ENCODE measurements around the gene DNAJC30. TPM values are rescaled to one million over a fixed set of nuclear protein-coding genes. Genes with fewer than 3 reads are reported as not detected.

DNAJC30 gene
- total and polyA plus RNA-seq, 3 experiments from 2014 or later, result 10.0 to 12.4 (median 10.9) TPM

DNA sequence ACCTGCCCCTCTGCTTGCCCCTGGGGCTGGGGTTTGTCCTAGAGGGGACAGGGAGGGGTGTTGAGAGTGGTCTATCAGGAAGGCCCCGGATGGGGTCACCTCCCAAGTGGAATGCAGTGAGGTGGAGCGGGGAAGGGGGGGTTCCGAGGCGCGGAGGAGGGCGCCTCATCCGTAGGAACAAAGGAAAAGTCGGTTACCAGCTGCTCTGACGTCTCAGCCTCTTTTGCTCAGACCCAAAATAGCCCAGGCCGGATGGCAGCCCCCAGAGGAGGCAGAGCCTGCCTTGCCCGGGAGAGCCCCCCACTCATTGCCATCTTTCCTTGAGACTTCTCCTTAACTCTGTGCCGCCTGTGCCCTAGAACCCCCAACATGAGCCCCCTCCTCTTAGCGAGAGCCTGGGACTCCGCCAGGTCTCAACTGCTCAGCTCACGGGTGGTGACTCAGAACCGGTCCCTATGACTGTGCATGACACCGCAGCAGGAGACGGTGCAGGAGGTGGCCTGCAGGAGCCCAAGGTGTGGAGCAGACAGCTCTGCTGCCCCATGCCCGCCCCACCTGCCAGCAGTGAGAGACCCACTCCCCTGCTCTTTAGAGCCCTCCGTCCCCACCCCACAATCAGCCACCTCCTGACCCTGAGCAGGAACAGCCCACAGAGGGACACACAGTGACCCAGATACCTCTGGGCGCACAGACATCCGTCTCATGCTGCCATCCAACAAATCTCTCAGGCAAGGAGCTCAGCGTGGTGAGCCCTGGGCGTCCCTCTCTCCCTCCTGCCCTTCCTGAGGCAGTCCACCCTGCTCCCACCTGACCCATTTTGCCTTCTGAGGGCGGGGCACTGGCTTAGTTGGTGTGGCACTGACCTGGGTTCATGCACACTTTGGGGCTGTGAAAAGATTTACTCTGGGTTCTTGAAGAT, 23.1 kb upstream of the DNAJC30 start:
- H3K9me3 ChIP-seq (ENCODE audit: low read length), result no peaks in the 10 kb centered on the region
- H3K4me1 Mint-ChIP-seq, result peaks cover 0 to 4% (median 0%) of the 10 kb centered on the region in 3 donors
- no peaks in the 10 kb centered on the region for H3K36me3 ChIP-seq (ENCODE audit: insufficient read depth, low read length)
- no peaks in the 10 kb centered on the region for H3K27me3 ChIP-seq (ENCODE audit: insufficient read depth, low read length, poor library complexity, severe bottlenecking)
- ChIA-PET POLR2A (no interaction called here), CTCF (no interaction called here)
- no peak overlapping the region for H3K4me3 ChIP-seq (ENCODE audit: low read length)
- no peak for DNase-seq
- H3K4me3 Mint-ChIP-seq, result no peak overlapping the region
- no peak overlapping the region for H3K27ac ChIP-seq (ENCODE audit: low read depth, low read length)
- H3K36me3 Mint-ChIP-seq, result peaks cover 0 to 16% (median 0%) of the 10 kb centered on the region in 3 donors
- H3K27ac Mint-ChIP-seq, result peak overlapping the region in 1 of 8 donors; percentile 47
- H3K9me3 Mint-ChIP-seq, result no peaks in the 10 kb centered on the region
- peaks cover 6% of the 10 kb centered on the region for H3K4me1 ChIP-seq (ENCODE audit: insufficient read depth, low read length)
- peaks cover 0 to 2% of the 10 kb centered on the region in 2 donors for H3K27me3 Mint-ChIP-seq

DNA sequence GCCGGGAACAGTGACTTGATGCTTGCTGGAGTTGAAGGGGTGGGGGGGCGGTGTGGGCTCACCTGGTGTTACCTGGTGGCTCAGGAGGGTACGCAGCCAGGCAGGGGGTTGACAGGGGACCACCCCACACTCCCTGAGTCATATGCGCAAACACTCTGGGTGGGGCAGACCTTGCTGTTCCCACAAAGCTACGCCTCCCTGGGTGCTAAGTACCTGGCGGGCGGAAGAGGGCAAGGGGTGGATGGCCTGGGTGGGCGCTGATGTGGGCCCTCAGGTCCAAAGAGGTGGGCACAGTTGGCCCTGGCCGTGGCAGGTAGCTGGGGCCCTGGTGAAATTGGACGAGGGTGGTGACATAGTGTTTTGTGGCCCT, 22.3 kb upstream of the DNAJC30 start:
- Histone ChIP-seq H3K36me3 (ENCODE audit: insufficient read depth, low read length) (no peaks in the 10 kb centered on the region), H3K27me3 (ENCODE audit: insufficient read depth, low read length, poor library complexity, severe bottlenecking) (no peaks in the 10 kb centered on the region), H3K27ac (ENCODE audit: low read depth, low read length) (no peak overlapping the region), H3K4me1 (ENCODE audit: insufficient read depth, low read length) (peaks cover 6% of the 10 kb centered on the region), H3K9me3 (ENCODE audit: low read length) (no peaks in the 10 kb centered on the region), H3K4me3 (ENCODE audit: low read length) (no peak overlapping the region)
- Mint-ChIP-seq H3K4me3 (no peak overlapping the region), H3K27me3 (peaks cover 0 to 2% of the 10 kb centered on the region in 2 donors), H3K36me3 (peaks cover 0 to 17% (median 0%) of the 10 kb centered on the region in 3 donors), H3K4me1 (peaks cover 0 to 4% (median 0%) of the 10 kb centered on the region in 3 donors), H3K9me3 (no peaks in the 10 kb centered on the region), H3K27ac (no peak overlapping the region)
- ChIA-PET POLR2A (interaction anchor here (0.6 kb wide), 1 partner anchor 82 kb away, joined by 3 read pairs; no protein-coding TSS in a partner anchor), CTCF (interaction anchor here (0.5 to 1.8 kb wide), 2 partner anchors 99 to 365 kb away, joined by 3 to 7 read pairs; no protein-coding TSS in a partner anchor)
- DNase-seq, result no peak

DNA sequence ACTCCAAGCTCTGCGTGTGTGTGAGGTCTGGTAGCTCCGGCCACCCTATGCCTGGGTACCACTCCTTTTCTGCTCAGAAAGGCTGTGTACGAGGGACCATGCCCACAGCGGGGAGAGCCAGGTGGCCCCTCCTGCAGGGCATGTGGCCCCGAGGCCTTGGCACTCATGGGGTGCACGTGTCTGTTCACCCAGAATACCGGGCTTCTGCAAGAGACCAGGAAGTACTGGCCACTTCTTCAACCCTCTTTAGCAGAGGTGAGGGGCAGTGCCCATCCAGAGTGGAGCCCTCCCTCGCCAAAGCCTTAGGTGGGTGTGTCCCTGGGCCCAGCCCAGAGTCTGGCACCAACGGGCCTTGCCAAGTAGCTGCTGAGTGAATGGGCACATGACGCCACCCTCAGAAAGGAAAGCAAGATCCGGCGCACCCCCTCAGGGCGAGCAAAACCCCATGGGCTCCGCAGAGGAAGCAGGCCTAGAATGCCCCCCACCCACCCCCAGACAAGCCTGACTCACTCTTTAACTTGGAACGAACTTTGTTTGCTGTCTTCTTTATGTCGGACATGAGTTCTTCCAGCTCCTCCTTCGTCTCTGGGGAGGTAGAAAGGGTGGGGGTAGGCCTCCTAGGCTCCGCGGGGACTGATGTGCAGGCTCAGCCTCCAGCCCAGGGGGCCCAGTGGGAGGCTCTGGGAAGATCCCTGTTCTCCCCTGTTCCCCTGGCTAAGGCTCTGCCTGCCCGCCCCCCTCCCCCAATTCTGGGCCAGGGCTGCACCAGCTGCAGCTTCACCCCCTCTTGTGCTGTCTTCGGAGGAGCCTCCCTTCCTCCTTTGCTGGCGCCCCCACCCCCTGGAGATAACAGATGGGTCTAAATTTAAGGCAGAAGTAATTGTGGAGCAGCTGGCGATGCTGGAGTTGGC, 21.6 kb upstream of the DNAJC30 start:
- peaks cover 6% of the 10 kb centered on the region for H3K4me1 ChIP-seq (ENCODE audit: insufficient read depth, low read length)
- no peaks in the 10 kb centered on the region for H3K36me3 ChIP-seq (ENCODE audit: insufficient read depth, low read length)
- no peak overlapping the region for H3K4me3 Mint-ChIP-seq
- H3K4me1 Mint-ChIP-seq, result peaks cover 0 to 4% (median 0%) of the 10 kb centered on the region in 3 donors
- peak overlapping the region in 1 of 8 donors; percentile 54 for H3K27ac Mint-ChIP-seq
- H3K36me3 Mint-ChIP-seq, result peaks cover 0 to 20% (median 0%) of the 10 kb centered on the region in 3 donors
- peaks cover 0 to 2% of the 10 kb centered on the region in 2 donors for H3K27me3 Mint-ChIP-seq
- no peak overlapping the region for H3K4me3 ChIP-seq (ENCODE audit: low read length)
- ChIA-PET POLR2A (interaction anchor here (0.6 kb wide), 1 partner anchor 83 kb away, joined by 3 read pairs; no protein-coding TSS in a partner anchor), CTCF (interaction anchor here (0.5 to 1.8 kb wide), 2 partner anchors 98 to 364 kb away, joined by 3 to 7 read pairs; no protein-coding TSS in a partner anchor)
- no peak for DNase-seq
- H3K9me3 ChIP-seq (ENCODE audit: low read length), result no peaks in the 10 kb centered on the region
- H3K27me3 ChIP-seq (ENCODE audit: insufficient read depth, low read length, poor library complexity, severe bottlenecking), result no peaks in the 10 kb centered on the region
- H3K27ac ChIP-seq (ENCODE audit: low read depth, low read length), result no peak overlapping the region
- H3K9me3 Mint-ChIP-seq, result no peaks in the 10 kb centered on the region

DNA sequence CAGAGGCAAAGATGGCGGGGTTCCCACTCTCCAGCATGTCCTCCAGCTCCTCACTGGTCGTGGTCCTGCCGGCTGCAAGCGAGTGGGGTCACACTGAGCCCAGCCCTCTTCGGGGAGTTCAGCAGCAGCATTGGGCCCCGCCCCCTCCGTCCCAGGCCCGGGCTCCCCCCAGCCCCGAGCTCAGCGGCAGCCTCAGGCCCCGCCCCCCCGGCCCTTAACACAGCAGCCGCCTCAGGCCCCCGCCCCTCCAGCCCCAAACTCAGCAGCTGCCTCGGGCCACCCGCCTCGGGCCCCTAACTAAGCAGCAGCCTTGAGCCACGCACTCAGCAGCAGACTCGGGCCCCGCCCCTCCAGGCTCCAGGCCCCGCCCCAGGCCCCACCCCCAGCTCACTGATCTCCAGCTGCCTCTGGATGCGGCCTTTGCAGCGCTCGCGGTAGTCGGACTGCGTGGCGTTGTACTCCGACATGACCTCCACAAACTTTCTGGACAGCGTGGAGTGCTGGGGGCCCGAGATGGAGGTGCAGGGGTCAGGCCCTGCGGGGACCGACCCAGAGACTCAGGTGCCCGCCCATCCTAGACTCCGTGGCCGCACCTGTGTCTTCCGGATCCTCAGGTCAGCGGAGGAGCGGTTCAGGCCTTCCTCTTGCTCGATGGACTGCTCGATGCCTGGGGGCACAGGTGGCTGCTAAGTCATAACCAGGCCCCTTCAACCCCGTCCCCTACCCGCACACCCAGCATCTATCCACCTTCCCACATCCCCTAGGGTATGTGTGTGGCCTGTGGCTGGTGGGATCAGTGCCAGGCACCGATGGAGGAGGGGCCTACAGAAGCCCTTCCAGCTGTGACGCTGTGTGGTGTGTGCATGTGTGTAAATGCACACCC, 20.7 kb upstream of the DNAJC30 start:
- Histone ChIP-seq H3K27ac (ENCODE audit: low read depth, low read length) (no peak overlapping the region), H3K4me1 (ENCODE audit: insufficient read depth, low read length) (peaks cover 6% of the 10 kb centered on the region), H3K9me3 (ENCODE audit: low read length) (no peaks in the 10 kb centered on the region), H3K4me3 (ENCODE audit: low read length) (no peak overlapping the region), H3K27me3 (ENCODE audit: insufficient read depth, low read length, poor library complexity, severe bottlenecking) (no peaks in the 10 kb centered on the region), H3K36me3 (ENCODE audit: insufficient read depth, low read length) (no peaks in the 10 kb centered on the region)
- peaks cover 0 to 26% (median 0%) of the 10 kb centered on the region in 3 donors for H3K36me3 Mint-ChIP-seq
- peaks cover 0 to 4% (median 0%) of the 10 kb centered on the region in 3 donors for H3K4me1 Mint-ChIP-seq
- peaks cover 0 to 2% of the 10 kb centered on the region in 2 donors for H3K27me3 Mint-ChIP-seq
- ChIA-PET CTCF (interaction anchor here (1.8 kb wide), 1 partner anchor 97 kb away, joined by 7 read pairs; no protein-coding TSS in a partner anchor), POLR2A (no interaction called here)
- peak in 1 of 5 donors; percentile 28 for DNase-seq
- H3K27ac Mint-ChIP-seq, result peak overlapping the region in 1 of 8 donors; percentile 83
- H3K9me3 Mint-ChIP-seq, result no peaks in the 10 kb centered on the region
- no peak overlapping the region for H3K4me3 Mint-ChIP-seq

DNA sequence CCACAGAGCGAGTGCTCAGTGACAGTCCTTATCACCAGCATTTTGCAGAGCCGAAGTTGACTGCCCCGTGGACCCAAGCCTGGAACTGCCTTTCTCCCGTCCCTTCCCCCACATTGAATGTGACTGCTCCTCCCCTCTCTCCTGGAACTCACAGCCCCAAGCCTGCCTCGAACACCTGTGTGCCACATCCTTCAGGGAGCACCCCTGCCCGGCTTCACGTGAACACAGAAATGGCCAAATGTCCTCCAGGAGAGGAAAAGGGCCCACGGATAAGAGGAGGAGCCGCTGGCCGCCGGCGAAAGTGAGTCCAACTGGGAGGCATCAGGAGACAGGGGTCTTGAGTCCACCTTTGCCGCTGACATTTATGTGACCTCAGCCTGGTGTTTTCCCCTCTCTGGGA, 20.0 kb upstream of the DNAJC30 start:
- H3K36me3 ChIP-seq (ENCODE audit: insufficient read depth, low read length), result peaks cover 3% of the 10 kb centered on the region
- peaks cover 0 to 2% of the 10 kb centered on the region in 2 donors for H3K27me3 Mint-ChIP-seq
- DNase-seq, result no peak
- CTCF ChIA-PET, result no interaction called here
- no peaks in the 10 kb centered on the region for H3K9me3 Mint-ChIP-seq
- no peaks in the 10 kb centered on the region for H3K27me3 ChIP-seq (ENCODE audit: insufficient read depth, low read length, poor library complexity, severe bottlenecking)
- POLR2A ChIA-PET, result no interaction called here
- peaks cover 0 to 4% (median 0%) of the 10 kb centered on the region in 3 donors for H3K4me1 Mint-ChIP-seq
- no peak overlapping the region for H3K4me3 ChIP-seq (ENCODE audit: low read length)
- peaks cover 0 to 31% (median 2%) of the 10 kb centered on the region in 3 donors for H3K36me3 Mint-ChIP-seq
- H3K9me3 ChIP-seq (ENCODE audit: low read length), result no peaks in the 10 kb centered on the region
- H3K4me1 ChIP-seq (ENCODE audit: insufficient read depth, low read length), result peaks cover 6% of the 10 kb centered on the region
- H3K27ac Mint-ChIP-seq, result peak overlapping the region in 1 of 8 donors; percentile 54
- H3K4me3 Mint-ChIP-seq, result no peak overlapping the region
- H3K27ac ChIP-seq (ENCODE audit: low read depth, low read length), result no peak overlapping the region

DNA sequence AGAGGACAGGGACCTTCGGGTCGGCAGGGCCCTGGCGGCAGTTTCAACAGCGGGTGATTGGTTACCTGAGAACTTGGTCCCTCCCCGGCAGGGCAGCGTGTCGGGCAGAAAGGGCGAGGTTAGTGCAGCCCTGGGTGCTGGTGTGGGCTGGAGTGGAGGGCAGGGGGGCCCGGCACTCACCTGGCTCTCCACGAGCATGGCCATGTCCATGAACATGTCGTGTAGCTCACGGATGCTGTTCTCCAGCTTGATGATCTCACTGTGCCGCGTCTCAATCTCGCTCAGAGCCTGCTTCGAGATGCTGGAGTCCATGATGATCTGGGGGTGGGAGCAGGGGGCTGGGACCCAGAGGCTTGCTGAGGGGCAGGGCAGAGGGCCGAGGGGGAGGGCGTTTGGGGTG, 19.4 kb upstream of the DNAJC30 start:
- ChIA-PET POLR2A (no interaction called here), CTCF (interaction anchor here (0.9 to 1.1 kb wide), 2 partner anchors 14 to 28 kb away, joined by 3 to 4 read pairs; no protein-coding TSS in a partner anchor)
- peaks cover 6% of the 10 kb centered on the region for H3K36me3 ChIP-seq (ENCODE audit: insufficient read depth, low read length)
- H3K4me3 ChIP-seq (ENCODE audit: low read length), result no peak overlapping the region
- Mint-ChIP-seq H3K27me3 (peaks cover 0 to 2% of the 10 kb centered on the region in 2 donors), H3K4me1 (peaks cover 0 to 4% (median 0%) of the 10 kb centered on the region in 3 donors), H3K36me3 (peaks cover 0 to 37% (median 2%) of the 10 kb centered on the region in 3 donors), H3K4me3 (no peak overlapping the region), H3K27ac (no peak overlapping the region), H3K9me3 (no peaks in the 10 kb centered on the region)
- no peak for DNase-seq
- H3K4me1 ChIP-seq (ENCODE audit: insufficient read depth, low read length), result peaks cover 6% of the 10 kb centered on the region
- no peak overlapping the region for H3K27ac ChIP-seq (ENCODE audit: low read depth, low read length)
- no peaks in the 10 kb centered on the region for H3K27me3 ChIP-seq (ENCODE audit: insufficient read depth, low read length, poor library complexity, severe bottlenecking)
- H3K9me3 ChIP-seq (ENCODE audit: low read length), result no peaks in the 10 kb centered on the region

DNA sequence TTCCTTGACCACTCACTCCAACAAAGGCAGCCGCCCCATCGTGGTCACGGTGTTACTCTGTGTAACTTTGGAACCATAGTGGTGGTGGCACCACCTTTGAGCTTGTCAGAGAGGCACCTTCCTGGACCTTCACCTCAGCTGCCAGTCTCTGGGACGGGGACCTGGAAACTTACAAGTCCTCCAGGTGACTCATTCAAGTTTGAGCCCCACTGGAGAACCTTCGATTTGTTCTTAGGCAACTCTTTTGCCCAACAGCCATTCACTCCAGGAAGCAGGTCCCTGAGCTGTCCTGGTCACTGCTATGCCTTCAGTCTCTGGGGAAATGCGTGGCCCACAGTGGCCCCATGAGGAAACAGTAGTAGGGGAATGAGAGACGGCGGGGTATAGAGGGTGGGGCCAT, 19.0 kb upstream of the DNAJC30 start:
- Mint-ChIP-seq H3K9me3 (no peaks in the 10 kb centered on the region), H3K36me3 (peaks cover 0 to 41% (median 2%) of the 10 kb centered on the region in 3 donors), H3K4me3 (no peak overlapping the region), H3K27ac (peak overlapping the region in 1 of 8 donors; percentile 25), H3K4me1 (peaks cover 0 to 4% (median 0%) of the 10 kb centered on the region in 3 donors), H3K27me3 (peaks cover 0 to 2% of the 10 kb centered on the region in 2 donors)
- Histone ChIP-seq H3K36me3 (ENCODE audit: insufficient read depth, low read length) (peaks cover 10% of the 10 kb centered on the region), H3K4me3 (ENCODE audit: low read length) (no peak overlapping the region), H3K4me1 (ENCODE audit: insufficient read depth, low read length) (peaks cover 6% of the 10 kb centered on the region), H3K27ac (ENCODE audit: low read depth, low read length) (no peak overlapping the region), H3K27me3 (ENCODE audit: insufficient read depth, low read length, poor library complexity, severe bottlenecking) (no peaks in the 10 kb centered on the region), H3K9me3 (ENCODE audit: low read length) (no peaks in the 10 kb centered on the region)
- POLR2A ChIA-PET, result no interaction called here
- no peak for DNase-seq
- CTCF ChIA-PET, result interaction anchor here (0.9 to 1.8 kb wide), 3 partner anchors 15 to 28 kb away, joined by 3 to 5 read pairs (median 4); no protein-coding TSS in a partner anchor
